GM18520 (cell line): Measurements from ENCODE around the gene OS9.

ENCODE experiments used
- ATAC-seq: cut with Tn5 transposase; IDR thresholded peaks from one replicate; pipeline ENCODE4 v1.9.1; 2021; ENCODE audit not compliant: unreplicated experiment

OS9 gene

DNA sequence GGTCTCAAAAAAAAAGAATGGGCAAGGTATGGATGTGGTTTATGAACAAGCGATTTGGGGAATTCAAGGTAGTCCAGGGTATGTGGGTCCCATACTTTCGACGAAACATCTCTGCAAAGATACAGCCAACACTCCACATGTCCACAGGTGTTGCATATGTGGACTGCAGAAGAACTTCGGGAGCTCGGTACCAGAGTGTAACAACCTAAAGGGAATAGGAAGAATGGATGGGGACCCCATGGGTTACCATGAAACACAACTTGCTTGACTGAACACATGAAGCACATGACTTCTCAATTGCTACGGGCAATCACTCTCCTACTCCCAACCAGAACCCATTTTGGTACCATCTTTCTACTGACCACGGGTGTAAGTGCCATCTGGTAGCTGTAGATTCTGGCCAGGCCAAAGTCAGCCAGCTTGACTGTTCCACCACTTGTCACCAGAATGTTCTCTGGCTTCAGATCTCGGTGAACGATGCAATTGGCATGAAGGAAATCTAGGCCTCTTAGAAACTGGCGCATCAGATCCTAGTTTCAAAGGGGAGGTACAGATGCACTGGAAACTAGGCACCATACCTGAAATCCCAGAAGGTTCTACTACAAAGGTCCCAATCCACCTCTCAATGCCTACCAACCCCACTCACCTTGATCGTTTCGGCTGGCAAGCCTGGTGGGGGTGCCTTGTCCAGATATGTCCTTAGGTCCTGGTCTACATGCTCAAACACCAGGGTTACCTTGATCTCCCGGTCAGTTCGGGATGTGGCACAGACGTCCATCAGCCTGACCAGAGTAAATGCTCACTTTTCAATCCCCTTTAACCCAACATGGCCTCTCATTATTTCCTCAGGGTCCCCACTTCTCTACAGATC lies 56.9 kb downstream of the OS9 start:
- no peak for ATAC-seq

- ATAC-seq, result no peak
Measured at GRCh38 chr12:57751432-57751787, 57.5 kb downstream of the OS9 start.

- peak; percentile 65 for ATAC-seq
Measured at GRCh38 chr12:57751788-57752667, 58.1 kb downstream of the OS9 start, which contains the start of gene CDK4. TSS of gene CDK4 (minus strand) at chr12:57752310. CDS start at chr12:57751717, 593 bp downstream.

DNA sequence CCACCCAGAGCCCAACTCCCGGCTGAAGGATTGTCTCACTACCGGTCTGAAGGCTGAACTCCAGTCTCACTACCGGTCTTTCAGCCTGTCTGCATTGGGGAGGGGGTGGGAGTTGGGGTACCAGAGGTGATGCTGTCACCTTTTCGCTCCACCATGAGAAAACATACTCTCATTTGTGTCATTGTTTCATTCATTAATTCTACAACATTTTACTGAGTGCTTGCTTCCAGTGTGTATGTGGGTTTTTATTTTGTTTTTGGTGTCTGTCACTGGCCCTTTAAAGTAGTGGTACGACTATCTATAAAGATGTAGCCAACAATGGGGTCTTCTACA lies 58.7 kb downstream of the OS9 start:
- ATAC-seq, result no peak

- no peak for ATAC-seq
Measured at GRCh38 chr12:57753756-57754337, 59.9 kb downstream of the OS9 start.

DNA sequence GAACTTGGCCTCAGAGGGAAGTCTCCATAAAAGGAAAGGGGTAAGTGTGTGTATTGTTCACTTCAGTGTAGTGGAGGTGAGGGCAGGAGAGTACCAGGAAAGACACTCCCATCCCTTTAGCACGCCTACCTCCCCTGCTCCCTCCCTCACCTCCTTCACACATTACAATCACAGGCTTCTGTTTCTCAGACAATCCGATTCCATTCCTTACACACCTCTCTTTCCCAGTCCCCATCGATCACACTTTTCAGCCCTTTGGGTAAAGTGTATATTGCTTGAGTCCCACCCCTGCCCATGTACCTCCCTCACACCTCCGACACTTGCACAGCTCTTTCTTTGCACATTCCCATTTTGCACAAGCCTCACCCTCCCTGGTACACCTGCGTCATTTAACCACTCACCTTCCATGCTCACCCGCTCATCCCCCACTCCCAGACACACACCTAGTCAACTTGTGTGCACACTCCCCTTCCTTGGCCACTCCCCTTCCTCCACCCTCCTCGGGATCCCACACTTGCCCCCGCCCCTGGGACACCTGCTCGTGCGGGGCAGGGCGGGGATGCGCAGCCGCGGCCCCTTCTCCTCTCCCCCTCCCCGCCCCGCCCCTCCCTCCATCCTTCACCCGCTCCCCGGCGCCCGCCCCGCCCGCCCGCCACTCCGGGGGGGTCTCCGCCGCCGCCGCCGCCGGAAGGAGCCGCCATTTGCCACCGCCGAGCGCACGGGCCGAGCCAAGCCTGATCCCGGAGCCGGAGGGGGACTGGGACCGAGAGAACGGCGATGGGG lies 60.7 kb downstream of the OS9 start, which contains the start of gene MARCHF9:
TSS of gene MARCHF9 (plus strand) at position 693 of the 783 bp plus-strand sequence. CDS start 426 bp downstream, outside the sequence.
- peak; percentile 27 for ATAC-seq

DNA sequence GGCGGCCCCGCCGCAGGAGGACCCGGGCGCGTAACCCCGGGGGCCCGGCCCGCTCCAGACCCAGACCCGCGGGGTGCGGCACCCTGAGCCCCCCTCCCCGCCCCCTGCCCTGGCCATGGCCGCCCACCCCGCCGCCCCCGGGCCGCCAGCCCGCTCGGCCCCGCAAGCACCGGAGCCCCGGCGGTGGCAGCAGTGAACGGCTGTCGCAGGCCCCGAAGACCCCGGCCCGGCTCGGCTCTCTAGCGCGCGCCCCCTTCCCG lies 61.2 kb downstream of the OS9 start:
- no peak for ATAC-seq

DNA sequence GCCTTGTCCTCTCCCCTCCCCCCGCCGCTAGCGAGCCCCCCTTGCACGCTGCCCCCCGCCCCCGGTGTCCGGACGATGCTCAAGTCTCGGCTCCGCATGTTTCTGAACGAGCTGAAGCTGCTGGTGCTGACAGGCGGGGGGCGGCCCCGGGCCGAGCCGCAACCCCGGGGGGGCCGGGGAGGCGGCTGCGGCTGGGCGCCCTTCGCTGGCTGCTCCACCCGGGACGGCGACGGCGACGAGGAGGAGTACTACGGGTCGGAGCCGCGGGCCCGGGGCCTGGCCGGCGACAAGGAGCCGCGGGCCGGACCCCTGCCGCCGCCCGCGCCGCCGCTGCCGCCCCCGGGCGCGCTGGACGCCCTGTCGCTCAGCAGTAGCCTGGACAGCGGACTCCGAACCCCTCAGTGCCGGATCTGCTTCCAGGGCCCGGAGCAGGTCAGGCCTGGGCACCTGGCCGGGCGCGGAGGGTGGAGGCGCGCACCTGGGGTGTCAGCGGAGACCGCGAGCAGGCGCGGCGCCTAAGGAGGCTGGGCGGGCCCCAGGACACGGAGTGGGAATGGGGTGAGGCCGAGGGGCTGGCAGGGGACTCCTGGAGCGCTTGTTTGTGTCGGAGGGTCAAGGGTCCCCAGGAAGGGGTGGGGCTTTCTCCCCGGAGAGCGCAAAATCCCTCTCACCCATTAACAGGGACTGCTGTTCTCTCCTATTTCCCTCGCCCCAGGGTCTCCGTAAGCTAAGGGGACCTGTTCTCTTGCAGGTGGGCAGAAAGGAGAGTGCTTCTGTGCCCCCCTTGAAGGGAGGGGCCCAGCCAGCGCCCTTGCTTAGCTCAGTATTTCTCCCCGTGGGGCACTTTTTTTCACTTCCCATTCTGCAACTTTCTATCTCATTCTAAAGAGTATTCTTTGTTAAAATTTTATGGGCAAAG lies 61.8 kb downstream of the OS9 start:
- ATAC-seq, result no peak

- ATAC-seq, result no peak
Measured at GRCh38 chr12:57756406-57757341, 62.7 kb downstream of the OS9 start.

DNA sequence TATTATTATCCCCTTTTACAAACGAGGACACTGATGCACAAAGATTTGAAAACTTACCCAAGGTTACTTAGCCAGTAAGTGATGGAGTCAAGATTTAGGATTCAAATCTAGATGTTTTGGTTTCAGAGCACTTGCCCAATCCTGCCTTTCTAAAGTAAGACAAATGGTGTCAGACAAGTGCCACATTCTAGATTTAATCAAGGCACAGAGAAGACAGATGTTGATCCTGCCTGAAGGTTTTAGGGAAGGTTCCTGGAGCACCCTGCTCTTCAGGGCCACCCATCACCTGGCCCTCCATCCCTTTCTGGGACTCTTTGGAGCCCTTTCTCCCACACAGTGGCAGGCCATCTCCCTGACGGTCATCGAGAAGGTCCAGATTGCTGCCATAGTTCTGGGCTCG lies 63.8 kb downstream of the OS9 start:
- no peak for ATAC-seq

- no peak for ATAC-seq
Measured at GRCh38 chr12:57758552-57759359, 64.8 kb downstream of the OS9 start.

DNA sequence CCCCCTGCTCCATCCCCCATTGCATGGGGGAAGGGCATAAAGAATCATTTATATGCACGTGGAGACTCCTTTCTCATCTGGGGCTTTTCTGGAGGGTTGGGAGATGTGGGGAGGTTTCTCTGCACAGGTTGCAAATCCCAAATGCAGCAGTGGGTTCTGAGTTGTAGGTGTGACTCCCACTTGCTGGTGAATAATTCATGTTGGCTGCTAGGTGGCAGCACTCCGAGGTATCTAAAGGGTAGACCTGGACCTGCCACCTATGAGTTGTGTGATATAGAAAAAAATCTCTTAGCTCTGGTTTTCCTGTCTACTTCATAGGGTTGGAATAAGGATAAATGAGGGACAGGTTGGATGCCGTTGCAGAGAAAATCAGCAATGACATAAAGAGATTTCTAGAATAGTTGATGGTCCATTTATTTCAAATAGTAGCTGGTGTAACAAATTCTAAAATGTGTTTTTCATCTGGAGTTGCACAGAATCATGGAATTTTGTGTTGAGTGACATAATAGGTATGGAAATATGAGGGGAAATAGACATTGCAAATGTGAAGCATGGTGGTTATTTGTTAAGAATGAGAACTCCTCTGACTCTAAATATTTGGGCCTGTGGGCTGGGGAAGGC lies 65.5 kb downstream of the OS9 start:
- no peak for ATAC-seq

GRCh38 chr12:57760347-57760982 lies 66.5 kb downstream of the OS9 start:
- no peak for ATAC-seq

DNA sequence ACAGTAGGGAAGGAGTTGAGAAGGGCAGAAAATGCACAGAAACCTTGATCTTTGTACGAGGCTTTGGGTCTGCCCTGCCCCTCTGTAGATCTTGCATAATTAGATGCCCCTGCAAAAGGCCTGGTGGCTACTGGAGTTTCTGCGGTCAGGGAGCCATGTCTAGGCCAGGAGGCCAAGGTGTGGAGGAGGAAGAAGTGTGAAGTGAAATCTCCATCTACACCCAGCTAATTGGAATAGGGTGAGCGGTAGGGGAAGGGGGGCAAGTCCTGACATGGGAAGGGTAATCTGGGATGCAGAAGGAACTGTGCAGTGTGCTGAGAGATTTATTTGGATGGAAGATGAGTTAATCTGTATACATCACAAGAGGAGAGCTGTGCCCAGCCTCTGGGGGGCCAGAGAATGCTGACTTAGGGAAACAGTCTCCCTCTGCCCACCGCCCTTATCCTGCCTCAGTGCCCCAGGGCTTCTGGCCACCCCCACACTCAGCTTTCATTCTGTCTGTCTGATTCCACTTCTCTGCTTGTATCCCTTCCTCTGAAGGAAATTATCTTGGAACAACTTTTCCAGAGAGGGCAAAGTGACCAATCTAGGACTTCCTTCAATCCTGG lies 67.6 kb downstream of the OS9 start:
- ATAC-seq, result no peak

DNA sequence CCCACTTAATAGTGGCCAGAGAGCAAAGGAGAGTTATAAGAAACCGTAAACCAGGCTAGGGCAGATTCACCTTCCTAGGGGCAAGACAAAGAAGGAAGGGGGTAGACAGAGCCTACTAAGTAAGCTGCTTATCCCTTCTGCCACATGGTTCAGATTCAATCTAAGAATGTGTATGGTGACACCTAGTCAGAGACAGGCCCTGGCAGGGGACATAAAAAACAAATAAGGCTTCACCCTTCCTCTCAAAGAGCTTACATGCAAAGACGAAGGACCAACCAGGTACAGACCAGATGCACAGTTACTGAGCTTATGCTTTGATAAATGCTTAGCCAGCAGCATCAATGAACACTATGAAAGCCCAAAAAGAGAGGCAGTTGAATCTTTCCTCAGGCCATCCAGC lies 68.5 kb downstream of the OS9 start:
- no peak for ATAC-seq

DNA sequence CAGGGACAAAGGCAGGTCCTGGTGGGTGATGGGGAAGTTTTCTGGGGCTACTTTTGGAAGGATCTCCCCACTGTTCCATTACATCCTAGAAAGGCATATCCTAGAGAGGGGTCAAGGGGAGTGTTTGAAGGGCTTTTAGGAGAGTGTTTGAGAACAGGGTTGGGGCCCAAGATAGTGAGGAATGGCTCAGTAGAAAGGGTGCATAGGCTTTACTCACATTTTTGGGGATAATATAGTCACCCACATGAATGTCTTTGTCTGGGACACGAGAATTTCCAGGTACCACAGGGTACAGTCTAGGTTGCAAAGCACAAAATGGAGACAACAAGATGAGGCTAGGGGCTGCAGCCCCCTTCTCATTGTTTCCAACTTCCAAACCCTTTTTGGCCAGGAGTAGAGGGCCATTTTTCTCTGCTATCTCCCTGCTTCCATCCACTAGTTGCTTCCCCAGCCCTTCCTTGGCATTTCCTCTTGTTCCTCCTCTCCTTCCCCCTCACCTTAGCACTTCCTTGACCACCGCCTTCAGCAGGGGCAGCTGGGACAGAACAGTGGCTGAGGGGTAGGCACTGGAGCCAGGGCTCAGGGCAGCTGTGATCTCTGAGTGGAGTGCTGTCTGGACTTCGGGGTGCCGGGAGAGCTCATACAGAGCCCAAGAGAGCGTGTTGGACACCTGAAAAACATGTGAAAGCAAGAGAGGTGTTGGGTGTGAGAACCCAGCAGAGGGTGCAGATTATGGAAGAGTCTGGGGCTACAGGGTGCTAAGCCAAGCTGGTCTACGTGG lies 70.1 kb downstream of the OS9 start:
- no peak for ATAC-seq
